ENCODE data around the gene HOXC10. TPM values are rescaled to one million over a fixed set of nuclear protein-coding genes. Genes with fewer than 3 reads are reported as not detected.

Gene HOXC10
- total RNA-seq, 1 experiment from 2014 or later: not detected

- Mint-ChIP-seq H3K27me3 (ENCODE audit: insufficient read depth, unreplicated experiment) (no peaks in the 10 kb centered on the region), H3K9me3 (ENCODE audit: unreplicated experiment) (no peaks in the 10 kb centered on the region), H3K4me3 (ENCODE audit: unreplicated experiment) (no peak overlapping the region), H3K27ac (ENCODE audit: low read depth, unreplicated experiment) (peak overlapping the region; percentile 14), H3K36me3 (ENCODE audit: insufficient read depth, unreplicated experiment) (no peaks in the 10 kb centered on the region), H3K4me1 (ENCODE audit: insufficient read depth, unreplicated experiment) (peaks cover 19% of the 10 kb centered on the region)
- CTCF ChIA-PET: interaction anchor here (1.2 kb wide), 1 partner anchor 222 kb away, joined by 3 read pairs; no protein-coding TSS in a partner anchor
- POLR2A ChIA-PET: interaction anchor here (1.0 kb wide), 1 partner anchor 10 kb away, joined by 3 read pairs; no protein-coding TSS in a partner anchor
- TF ChIP-seq, protein P1, sequence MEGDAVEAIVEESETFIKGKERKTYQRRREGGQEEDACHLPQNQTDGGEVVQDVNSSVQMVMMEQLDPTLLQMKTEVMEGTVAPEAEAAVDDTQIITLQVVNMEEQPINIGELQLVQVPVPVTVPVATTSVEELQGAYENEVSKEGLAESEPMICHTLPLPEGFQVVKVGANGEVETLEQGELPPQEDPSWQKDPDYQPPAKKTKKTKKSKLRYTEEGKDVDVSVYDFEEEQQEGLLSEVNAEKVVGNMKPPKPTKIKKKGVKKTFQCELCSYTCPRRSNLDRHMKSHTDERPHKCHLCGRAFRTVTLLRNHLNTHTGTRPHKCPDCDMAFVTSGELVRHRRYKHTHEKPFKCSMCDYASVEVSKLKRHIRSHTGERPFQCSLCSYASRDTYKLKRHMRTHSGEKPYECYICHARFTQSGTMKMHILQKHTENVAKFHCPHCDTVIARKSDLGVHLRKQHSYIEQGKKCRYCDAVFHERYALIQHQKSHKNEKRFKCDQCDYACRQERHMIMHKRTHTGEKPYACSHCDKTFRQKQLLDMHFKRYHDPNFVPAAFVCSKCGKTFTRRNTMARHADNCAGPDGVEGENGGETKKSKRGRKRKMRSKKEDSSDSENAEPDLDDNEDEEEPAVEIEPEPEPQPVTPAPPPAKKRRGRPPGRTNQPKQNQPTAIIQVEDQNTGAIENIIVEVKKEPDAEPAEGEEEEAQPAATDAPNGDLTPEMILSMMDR (IDR thresholded peaks at IDR 0.05; ENCODE audit: unreplicated experiment): no peak
- intact Hi-C loops (cut with micrococcal nuclease): no loop called here
- DNase-seq (ENCODE audit: unreplicated experiment): no peak
- BruUV-seq (replicated peaks): no TSS peak
Measured at GRCh38 chr12:53968214-53969127, 16.5 kb upstream of the HOXC10 start.

DNA sequence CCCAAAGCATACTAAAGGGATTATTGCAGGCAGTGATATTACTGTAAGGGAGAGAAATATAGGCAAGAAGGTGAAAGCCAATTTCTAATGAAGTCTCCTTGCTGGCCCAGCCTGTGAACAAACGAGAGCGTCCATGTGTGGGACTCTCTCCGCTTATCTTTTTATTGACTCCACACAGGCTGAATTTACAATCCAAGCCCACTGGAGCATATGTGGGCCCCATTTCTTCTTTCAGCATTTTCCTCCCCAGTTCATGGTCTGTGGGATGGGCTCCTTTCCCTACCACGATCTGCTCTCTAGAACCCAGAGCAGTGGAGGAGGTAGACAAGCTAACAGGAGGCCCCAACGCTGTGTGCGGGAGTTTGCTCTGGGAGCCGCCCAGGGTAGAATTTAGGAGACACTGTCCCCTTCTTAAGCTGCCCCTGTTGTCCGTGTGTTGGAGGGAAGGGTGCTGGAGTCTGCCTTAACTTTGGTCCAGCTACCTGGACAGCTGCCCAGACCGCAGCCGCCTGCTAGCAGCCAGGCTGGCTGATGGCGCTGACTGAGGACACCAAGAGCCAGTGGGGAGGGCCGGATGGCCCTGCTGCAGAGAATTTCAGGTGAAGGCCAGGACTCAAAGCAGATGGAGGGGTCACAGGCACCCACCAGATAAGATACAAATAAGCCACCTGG, 15.2 kb upstream of the HOXC10 start:
- Mint-ChIP-seq H3K4me1 (ENCODE audit: insufficient read depth, unreplicated experiment) (peaks cover 19% of the 10 kb centered on the region), H3K9me3 (ENCODE audit: unreplicated experiment) (no peaks in the 10 kb centered on the region), H3K27ac (ENCODE audit: low read depth, unreplicated experiment) (no peak overlapping the region), H3K36me3 (ENCODE audit: insufficient read depth, unreplicated experiment) (no peaks in the 10 kb centered on the region), H3K4me3 (ENCODE audit: unreplicated experiment) (no peak overlapping the region), H3K27me3 (ENCODE audit: insufficient read depth, unreplicated experiment) (no peaks in the 10 kb centered on the region)
- intact Hi-C loops (cut with micrococcal nuclease): no loop called here
- ChIA-PET CTCF (interaction anchor here (0.5 to 1.2 kb wide), 4 partner anchors 17 to 237 kb away, joined by 3 read pairs; no protein-coding TSS in a partner anchor), POLR2A (interaction anchor here (0.7 to 5.1 kb wide), 2 partner anchors 18 to 30 kb away, joined by 3 to 59 read pairs; partner anchors contain the start of gene HOXC13)
- TF ChIP-seq, protein P1 (IDR thresholded peaks at IDR 0.05; ENCODE audit: unreplicated experiment): no peak
- no TSS peak for BruUV-seq (replicated peaks)
- DNase-seq (ENCODE audit: unreplicated experiment): no peak

- no peaks in the 10 kb centered on the region for H3K36me3 Mint-ChIP-seq (ENCODE audit: insufficient read depth, unreplicated experiment)
- no peak overlapping the region for H3K4me3 Mint-ChIP-seq (ENCODE audit: unreplicated experiment)
- H3K27ac Mint-ChIP-seq (ENCODE audit: low read depth, unreplicated experiment): no peak overlapping the region
- DNase-seq (ENCODE audit: unreplicated experiment): no peak
- intact Hi-C loops (cut with micrococcal nuclease): no loop called here
- TF ChIP-seq, protein P1 (IDR thresholded peaks at IDR 0.05; ENCODE audit: unreplicated experiment): no peak
- peaks cover 19% of the 10 kb centered on the region for H3K4me1 Mint-ChIP-seq (ENCODE audit: insufficient read depth, unreplicated experiment)
- CTCF ChIA-PET: interaction anchor here (0.5 to 1.2 kb wide), 2 partner anchors 138 to 237 kb away, joined by 3 read pairs; no protein-coding TSS in a partner anchor
- BruUV-seq (replicated peaks): no TSS peak
- H3K27me3 Mint-ChIP-seq (ENCODE audit: insufficient read depth, unreplicated experiment): no peaks in the 10 kb centered on the region
- H3K9me3 Mint-ChIP-seq (ENCODE audit: unreplicated experiment): no peaks in the 10 kb centered on the region
- POLR2A ChIA-PET: interaction anchor here (0.7 to 5.1 kb wide), 2 partner anchors 19 to 31 kb away, joined by 3 to 59 read pairs; partner anchors contain the start of gene HOXC13
Measured at GRCh38 chr12:53970451-53970850, 14.5 kb upstream of the HOXC10 start.

DNA sequence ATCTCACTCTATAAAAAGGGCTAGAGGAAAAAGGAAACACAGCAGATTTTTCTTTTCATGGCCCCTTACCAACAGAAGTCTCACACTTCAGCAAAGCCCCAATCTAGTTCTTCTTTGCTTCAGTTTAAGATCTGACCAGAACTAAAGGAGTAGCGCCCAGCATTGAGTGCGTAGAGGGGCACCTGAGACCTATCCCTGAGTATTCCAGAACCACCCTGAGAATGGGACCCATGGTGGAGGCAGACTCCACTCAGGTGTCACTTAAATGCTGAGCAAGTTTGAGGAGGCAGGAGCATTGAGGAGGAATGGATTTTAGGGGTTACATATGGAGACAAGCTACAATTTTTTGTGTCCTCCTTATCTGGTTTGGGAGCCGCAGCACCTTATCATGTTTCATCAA, 13.8 kb upstream of the HOXC10 start:
- Mint-ChIP-seq H3K4me3 (ENCODE audit: unreplicated experiment) (no peak overlapping the region), H3K27ac (ENCODE audit: low read depth, unreplicated experiment) (no peak overlapping the region), H3K27me3 (ENCODE audit: insufficient read depth, unreplicated experiment) (no peaks in the 10 kb centered on the region), H3K9me3 (ENCODE audit: unreplicated experiment) (no peaks in the 10 kb centered on the region), H3K36me3 (ENCODE audit: insufficient read depth, unreplicated experiment) (no peaks in the 10 kb centered on the region), H3K4me1 (ENCODE audit: insufficient read depth, unreplicated experiment) (peaks cover 19% of the 10 kb centered on the region)
- POLR2A ChIA-PET: interaction anchor here (1.4 to 5.1 kb wide), 3 partner anchors 9 to 31 kb away, joined by 3 to 59 read pairs (median 6); partner anchors contain the start of gene HOXC13
- BruUV-seq (replicated peaks): no TSS peak
- CTCF ChIA-PET: interaction anchor here (0.6 to 2.1 kb wide), 4 partner anchors 17 to 280 kb away, joined by 3 to 6 read pairs (median 4); no protein-coding TSS in a partner anchor
- intact Hi-C loops (cut with micrococcal nuclease): no loop called here
- DNase-seq (ENCODE audit: unreplicated experiment): no peak
- TF ChIP-seq, protein P1 (IDR thresholded peaks at IDR 0.05; ENCODE audit: unreplicated experiment): no peak

Measured in MCF 10A (cell line).